ENCODE data around the gene LRRC45.

LRRC45 gene

DNA sequence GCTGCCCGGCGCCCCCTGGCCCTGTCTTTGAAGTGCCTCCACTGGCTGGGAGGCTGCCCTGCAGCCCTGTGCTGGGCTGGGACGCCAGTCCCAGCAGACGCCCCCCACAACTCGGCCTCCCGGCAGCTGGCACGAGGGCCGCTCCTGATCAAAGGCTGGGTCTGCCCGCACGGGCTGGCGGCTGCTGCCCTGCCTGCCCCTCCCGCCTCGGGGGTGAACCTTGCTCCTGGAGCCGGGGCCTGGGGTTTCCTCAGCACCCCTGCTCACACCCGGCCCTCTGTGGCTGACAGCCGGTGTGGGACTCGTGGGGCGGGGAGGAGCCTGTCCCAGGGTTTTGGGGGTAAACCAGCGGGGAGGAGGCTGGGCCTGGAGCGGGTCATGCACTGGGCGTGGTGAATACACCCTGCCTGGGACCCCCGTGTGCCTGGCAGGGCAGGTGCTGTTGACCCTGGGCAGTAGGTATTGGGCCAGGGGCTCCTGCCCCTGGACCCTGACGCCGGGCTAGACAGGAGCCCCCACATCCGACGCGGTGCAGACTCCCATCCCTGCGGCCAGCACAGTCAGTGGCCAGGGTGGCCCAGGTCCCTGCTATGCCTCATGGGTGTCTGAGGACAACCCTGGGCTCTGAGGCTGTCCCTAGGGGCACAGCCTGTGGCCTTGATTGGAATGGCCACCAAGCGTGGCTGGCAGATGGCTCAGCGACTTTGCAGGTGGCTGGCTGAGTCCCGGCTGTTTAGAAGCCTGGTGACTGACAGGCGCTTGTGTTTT is 22.1 kb upstream of the LRRC45 start:
- Mint-ChIP-seq H3K4me3 (no peak overlapping the region), H3K36me3 (no peaks in the 10 kb centered on the region), H3K4me1 (no peaks in the 10 kb centered on the region), H3K9me3 (no peaks in the 10 kb centered on the region), H3K27me3 (no peaks in the 10 kb centered on the region), H3K27ac (no peak overlapping the region)

DNA sequence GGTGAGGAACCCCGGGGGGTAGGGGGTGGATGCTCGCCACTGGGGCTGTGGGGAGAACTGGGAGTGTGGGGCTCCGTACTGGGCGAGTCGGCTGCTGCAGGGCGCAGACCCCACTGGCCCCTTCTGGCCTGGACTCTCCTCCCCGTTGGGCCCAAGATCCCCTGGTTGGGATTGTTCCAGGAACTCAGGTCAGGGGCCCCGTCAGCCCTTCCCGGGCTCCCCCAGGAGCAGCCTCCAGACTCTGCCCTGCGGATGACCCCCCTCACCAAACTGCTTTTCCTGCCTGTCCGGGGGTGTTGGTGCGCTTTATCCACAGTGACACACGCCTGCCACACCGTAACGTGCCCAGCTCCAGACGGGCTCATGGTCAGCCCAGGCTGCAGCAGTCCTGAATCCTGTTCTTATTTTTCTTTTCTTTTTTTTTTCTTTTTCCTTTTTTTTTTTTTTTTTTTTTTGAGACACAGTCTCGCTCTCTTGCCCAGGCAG is 21.5 kb upstream of the LRRC45 start:
- H3K27me3 Mint-ChIP-seq: no peaks in the 10 kb centered on the region
- H3K4me1 Mint-ChIP-seq: no peaks in the 10 kb centered on the region
- no peaks in the 10 kb centered on the region for H3K36me3 Mint-ChIP-seq
- no peak overlapping the region for H3K27ac Mint-ChIP-seq
- no peak overlapping the region for H3K4me3 Mint-ChIP-seq
- no peaks in the 10 kb centered on the region for H3K9me3 Mint-ChIP-seq

DNA sequence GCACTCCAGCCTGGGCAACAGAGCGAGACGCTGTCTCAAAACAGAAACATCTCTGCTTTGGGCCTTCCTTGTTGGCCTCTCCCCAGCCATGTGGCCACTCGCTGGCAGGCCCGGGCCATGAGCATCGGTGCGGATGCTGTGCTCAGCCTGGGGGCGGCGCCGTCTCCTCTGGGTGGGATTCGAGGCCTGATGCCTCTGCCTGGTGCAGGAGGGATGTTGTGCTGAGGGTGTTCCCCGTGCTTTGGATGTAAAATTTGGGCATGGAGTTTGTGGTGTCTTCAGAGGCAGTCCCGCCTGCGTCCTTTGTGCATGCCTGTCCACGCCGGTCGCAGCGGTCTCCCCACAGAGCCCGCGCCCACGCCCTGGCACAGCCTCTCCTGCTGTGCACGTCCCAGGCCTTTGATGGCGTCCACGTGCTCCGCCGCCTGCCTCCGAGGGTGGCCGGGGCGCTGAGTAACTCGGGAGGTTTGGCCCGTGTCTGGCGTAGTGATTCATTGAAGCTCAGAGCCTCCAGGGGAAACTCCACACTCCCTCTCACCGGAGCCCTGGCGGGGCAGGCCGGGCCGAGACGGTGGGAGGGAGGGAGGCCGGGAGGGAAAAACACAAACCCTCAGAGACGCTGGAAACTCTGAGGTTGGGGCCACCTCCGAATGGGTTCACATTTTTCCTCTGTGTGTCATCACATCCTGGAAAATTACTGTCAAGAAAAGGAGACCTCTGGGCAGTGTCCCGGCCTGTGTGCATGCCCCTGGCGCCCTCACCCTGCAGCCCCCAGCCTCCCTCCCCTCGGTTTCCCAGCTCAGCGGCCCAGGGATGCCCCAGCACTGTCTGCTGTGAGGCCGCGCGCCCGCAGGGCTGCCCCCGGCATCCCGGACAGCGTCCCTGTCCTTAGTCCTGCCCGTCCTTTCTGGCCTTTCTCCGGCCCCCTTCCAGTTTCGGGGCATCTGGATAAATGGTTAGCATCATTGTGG is 19.4 kb upstream of the LRRC45 start:
- H3K4me3 Mint-ChIP-seq: no peak overlapping the region
- no peaks in the 10 kb centered on the region for H3K36me3 Mint-ChIP-seq
- H3K4me1 Mint-ChIP-seq: no peaks in the 10 kb centered on the region
- no peaks in the 10 kb centered on the region for H3K9me3 Mint-ChIP-seq
- no peaks in the 10 kb centered on the region for H3K27me3 Mint-ChIP-seq
- no peak overlapping the region for H3K27ac Mint-ChIP-seq

DNA sequence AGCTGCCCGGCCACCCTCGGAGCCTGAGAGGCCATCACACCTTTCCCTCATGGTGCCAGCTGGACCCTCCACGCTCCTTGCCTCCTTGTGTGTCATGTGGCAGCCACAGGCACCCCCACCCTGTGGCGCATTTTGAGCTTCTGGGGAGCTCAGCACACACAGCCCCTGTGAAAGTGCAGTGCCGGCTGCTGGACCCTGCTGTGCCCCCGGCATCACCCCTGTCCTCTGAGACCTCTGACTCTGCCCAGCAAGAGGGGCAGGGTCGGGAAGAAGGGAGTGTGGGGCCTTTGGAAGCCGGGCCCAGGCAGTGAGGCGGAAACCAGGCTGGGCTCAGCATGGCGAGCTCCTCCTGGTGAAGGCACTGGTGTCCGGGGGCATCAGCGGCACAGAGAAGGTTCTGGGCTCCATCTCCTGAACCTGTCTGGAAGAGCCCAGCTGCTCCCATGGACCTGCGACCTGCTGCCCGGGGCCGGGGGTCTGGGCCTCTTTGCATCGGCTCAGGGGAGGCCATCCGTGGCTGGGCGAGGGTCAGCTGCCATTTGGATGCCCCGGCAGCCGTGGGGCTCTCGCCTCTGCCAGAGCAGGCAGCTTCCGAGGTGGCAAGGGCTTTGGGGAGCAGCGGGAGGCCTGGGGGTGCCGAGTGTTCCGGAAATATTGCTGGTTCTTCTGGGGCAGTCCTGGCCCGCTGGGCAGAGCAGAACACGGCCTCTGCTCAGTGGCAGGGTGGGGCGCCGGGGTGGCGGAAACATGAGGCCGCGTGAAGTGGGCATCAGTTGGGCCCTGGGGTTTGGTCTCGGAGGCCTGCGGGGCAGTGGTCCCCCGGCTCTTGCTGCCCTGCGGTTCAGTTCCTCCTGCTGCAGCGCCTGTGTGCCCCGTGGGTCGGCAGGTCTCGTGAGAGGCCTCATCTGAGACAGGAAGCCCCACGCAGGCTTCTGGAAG is 18.3 kb upstream of the LRRC45 start:
- Mint-ChIP-seq H3K4me1 (no peaks in the 10 kb centered on the region), H3K36me3 (no peaks in the 10 kb centered on the region)

DNA sequence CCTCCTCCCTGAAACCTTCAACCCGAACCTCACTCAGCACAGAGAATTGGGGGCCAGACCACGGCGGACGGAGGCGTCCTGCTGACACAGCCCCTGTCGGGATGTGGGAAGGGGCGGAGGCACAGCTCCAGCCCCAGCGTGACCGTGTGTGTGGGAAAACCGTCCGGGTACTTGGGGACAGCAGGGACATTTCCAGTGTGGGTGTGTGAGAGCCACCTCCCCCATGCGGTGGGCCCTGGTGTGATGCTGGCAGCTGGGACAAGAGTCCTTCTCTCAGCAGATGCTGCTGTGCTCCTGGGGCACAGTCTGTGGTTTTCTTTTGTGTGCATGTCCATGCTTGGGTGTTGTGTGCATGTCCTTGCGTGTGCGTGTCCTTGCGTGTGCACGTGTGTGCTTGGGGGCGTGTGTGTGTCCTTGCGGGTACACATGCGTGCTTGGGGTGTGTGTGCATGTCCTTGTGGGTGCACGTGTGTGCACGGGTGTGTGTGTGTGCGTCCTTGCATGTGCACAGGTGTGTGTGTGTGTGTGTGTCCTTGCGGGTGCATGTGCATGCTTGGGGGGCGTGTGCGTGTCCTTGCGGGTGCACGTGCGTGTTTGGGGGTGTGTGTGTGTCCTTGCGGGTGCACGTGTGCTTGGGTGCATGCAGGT is 17.3 kb upstream of the LRRC45 start:
- H3K4me1 Mint-ChIP-seq: no peaks in the 10 kb centered on the region
- H3K27me3 Mint-ChIP-seq: no peaks in the 10 kb centered on the region
- H3K4me3 Mint-ChIP-seq: no peak overlapping the region
- no peak overlapping the region for H3K27ac Mint-ChIP-seq
- H3K9me3 Mint-ChIP-seq: no peaks in the 10 kb centered on the region
- H3K36me3 Mint-ChIP-seq: no peaks in the 10 kb centered on the region

More for the DNA sequence above, 18.3 kb upstream of the LRRC45 start:
- Mint-ChIP-seq H3K27me3 (no peaks in the 10 kb centered on the region), H3K4me3 (no peak overlapping the region), H3K9me3 (no peaks in the 10 kb centered on the region), H3K27ac (no peak overlapping the region)

DNA sequence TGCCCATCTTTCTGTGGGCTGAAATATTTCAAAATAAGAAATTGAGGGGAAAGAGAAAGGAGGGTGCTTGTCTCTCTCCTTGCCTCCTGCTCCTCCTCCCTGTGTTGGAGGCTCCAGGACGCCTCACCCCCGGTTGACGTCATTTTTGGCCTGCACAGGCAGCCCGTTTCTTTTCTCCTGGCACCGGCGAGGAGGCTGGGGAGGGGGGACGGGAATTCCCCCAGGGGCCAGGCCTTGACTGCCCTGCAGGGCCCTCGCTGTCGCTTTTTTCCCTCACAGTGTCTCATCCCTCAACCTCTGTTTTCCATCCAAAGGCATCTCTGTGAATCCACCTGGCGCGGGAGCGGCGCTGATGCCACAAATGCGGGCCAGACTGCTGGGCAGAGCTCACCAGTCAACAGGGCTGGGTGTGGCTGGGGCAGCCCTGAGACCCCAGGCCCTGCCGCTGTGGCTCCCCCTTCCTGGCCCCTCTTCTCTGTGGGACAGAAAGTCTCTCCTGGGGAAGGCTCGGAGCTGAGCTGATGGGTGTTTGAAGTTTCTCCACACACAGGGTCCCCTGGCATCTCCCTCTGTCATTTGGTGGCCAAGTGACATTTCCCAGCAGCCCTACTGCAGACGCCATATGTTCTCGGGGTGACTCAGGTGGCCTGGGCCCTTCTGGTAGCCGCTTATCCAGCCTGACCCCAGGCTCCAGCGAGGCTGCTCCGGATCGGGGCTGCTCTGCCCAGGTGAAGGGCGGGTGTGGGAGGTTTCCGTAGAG is 16.5 kb upstream of the LRRC45 start:
- Mint-ChIP-seq H3K4me3 (no peak overlapping the region), H3K27me3 (no peaks in the 10 kb centered on the region), H3K36me3 (no peaks in the 10 kb centered on the region), H3K4me1 (no peaks in the 10 kb centered on the region), H3K9me3 (no peaks in the 10 kb centered on the region), H3K27ac (no peak overlapping the region)

DNA sequence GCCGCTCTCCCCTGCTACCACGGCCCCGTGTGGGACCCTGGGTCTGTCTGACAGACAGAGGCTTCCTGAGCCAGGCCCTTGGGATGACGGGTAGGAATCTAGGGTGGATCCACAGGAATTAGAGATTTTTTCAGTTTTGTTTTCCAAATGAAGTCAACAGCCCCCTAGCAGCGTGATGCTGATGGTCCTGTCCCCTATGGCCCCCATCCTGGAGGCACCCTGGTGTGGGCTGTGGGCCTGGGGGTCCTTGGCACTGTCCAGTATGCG is 15.9 kb upstream of the LRRC45 start:
- Mint-ChIP-seq H3K4me3 (no peak overlapping the region), H3K4me1 (no peaks in the 10 kb centered on the region), H3K27ac (no peak overlapping the region), H3K36me3 (no peaks in the 10 kb centered on the region), H3K27me3 (no peaks in the 10 kb centered on the region), H3K9me3 (no peaks in the 10 kb centered on the region)

DNA sequence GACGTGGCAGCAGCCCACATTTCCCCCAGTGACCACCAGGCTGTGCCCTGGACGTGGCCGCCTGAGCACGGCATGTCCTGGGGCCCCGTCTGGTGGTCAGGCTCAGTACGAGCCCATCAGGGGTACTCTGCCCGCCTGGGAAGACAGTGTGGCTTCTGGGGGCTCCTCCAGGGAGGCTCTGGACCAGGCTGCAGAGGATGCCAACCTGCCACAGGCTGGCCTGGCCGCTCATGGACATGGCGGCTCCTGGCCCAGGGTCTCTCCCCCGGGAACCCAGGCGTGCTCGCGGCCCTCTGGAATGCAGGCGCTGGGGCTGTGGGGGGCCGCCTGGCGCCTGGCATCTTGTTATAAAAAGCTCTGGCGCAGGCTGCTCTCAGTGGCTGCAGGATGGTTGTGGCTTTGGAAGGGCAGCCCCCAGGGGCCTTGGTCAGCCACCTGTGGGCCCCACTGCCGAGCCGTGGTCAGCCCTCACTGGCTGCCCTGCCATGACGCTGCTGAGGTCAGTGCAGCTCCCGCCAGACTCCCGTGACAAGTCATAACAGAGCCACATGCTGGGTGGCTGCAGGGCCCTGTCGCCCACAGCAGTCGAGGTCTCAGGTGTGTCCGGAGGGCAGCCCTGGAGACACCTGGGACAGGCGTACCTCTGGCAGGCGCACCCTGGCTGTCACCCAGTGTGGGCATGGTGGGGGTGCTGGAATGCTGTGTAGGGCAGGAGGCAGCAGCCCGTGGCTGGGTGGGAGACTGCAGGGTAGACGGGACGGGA is 15.4 kb upstream of the LRRC45 start:
- Mint-ChIP-seq H3K27ac (no peak overlapping the region), H3K4me3 (no peak overlapping the region), H3K36me3 (no peaks in the 10 kb centered on the region), H3K27me3 (no peaks in the 10 kb centered on the region), H3K9me3 (no peaks in the 10 kb centered on the region), H3K4me1 (no peaks in the 10 kb centered on the region)

DNA sequence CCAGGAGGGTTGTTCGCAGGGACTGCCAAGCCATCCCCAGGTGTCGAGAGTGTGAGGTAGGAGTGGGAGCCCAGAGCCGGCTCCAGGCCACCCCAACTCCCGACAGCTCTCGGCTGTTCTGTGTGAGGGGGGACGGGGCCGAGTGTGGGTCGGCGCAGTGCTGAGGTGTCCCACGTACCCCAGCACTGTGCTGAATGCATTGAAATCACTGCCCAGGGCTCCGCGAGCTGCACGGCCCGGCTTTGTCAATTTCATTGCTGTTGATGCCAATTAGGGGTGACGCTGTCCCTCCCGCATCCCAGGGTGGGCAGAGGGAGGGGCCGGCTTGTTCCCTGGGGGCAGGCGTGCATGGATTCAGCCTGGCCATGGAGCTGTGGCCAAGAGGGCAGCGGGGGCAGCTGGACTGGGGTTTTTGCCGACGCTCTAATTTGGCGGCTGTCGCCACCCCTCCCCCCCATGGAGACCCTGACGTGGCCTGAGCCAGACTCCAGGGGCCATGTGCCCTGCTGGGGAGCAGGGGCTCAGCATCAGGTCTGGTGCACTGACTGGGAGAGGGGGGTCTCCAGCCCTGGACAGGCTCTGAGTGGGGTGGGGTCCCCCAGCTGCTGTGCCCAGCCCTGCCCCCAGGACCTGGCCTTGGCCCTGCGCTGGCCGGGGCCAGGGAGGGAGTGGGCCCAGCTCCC is 14.7 kb upstream of the LRRC45 start:
- Mint-ChIP-seq H3K36me3 (no peaks in the 10 kb centered on the region), H3K9me3 (no peaks in the 10 kb centered on the region), H3K27ac (no peak overlapping the region), H3K27me3 (no peaks in the 10 kb centered on the region), H3K4me3 (no peak overlapping the region), H3K4me1 (no peaks in the 10 kb centered on the region)

DNA sequence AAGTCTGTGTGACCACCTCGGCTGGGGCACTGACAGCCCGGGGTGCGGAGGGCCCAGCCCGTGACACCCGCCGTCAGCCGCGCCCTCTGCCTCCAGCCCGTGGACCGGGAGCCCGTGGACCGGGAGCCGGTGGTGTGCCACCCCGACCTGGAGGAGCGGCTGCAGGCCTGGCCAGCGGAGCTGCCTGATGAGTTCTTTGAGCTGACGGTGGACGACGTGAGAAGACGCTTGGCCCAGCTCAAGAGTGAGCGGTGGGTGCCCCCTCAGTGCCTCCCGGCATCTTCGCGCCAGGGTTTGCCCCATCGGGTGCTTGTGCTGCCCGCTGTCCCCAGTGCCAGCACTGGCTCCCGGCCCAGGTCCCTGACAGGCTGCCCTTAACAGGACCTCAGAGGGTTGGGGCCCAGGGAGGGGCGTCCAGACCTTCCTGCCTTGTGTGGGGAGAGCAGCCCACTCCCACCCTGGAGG is 14.1 kb upstream of the LRRC45 start:
- H3K4me1 Mint-ChIP-seq: no peaks in the 10 kb centered on the region
- no peaks in the 10 kb centered on the region for H3K27me3 Mint-ChIP-seq
- H3K9me3 Mint-ChIP-seq: no peaks in the 10 kb centered on the region
- H3K4me3 Mint-ChIP-seq: no peak overlapping the region
- H3K27ac Mint-ChIP-seq: no peak overlapping the region
- no peaks in the 10 kb centered on the region for H3K36me3 Mint-ChIP-seq

DNA sequence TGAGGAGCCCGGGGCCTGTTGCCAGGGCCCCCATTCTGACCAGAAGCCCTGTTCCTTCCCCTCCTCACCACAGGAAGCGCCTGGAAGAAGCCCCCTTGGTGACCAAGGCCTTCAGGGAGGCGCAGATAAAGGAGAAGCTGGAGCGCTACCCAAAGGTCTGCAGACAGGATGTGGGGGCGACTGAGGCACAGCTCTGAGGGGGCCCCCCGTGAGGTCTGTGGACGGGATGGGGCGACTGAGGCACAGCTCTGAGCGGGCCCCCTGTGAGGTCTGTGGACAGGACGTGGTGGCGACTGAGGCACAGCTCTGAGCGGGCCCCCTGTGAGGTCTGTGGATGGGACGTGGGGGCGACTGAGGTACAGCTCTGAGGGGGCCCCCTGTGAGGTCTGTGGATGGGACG is 13.7 kb upstream of the LRRC45 start:
- no peaks in the 10 kb centered on the region for H3K27me3 Mint-ChIP-seq
- H3K27ac Mint-ChIP-seq: no peak overlapping the region
- no peaks in the 10 kb centered on the region for H3K4me1 Mint-ChIP-seq
- no peak overlapping the region for H3K4me3 Mint-ChIP-seq
- no peaks in the 10 kb centered on the region for H3K36me3 Mint-ChIP-seq
- no peaks in the 10 kb centered on the region for H3K9me3 Mint-ChIP-seq

DNA sequence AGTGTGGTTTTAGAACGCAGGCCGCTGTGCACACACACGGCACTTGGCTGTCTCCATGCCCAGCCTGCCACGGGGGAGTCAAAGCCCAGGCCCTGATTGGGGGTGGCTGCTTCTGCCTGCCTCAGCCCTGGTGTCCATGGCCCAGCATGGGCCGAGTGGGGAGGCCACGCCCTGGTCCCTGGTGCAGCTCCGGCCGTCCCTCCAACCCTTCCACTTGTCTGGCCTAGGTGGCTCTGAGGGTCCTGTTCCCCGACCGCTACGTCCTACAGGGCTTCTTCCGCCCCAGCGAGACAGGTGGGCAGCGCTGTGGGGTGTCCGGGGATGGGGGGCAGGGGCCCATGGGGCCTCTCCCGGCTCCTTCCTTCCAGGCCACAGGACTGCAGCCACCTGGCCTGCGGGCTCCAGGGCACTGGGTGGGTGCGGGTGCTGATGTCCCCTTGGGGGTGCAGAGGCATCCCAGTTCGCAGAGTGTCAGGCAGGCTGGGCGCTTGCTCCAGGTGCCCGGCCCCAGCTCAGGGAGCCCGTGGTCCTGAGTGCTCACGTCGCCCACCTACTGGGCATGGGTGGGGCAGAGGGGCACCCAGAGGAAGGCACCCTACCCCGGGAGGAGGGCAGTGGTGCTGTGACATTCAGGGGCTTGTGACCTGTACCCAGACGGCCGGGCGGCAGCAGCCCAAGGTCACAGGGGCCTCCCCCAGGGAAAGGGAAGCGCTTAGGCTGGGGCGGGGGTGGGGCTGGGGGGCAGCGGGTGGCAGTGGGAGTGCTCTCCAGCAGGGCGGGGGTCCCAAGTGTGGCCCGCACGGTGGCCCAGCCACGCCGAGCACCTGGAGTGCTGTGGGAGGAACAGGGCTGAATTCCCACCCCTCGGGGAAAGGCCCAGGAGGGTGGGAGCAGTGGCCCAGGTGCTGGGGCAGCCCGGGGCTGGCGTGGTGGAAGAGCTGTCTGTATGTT is 12.3 kb upstream of the LRRC45 start:
- Mint-ChIP-seq H3K36me3 (no peaks in the 10 kb centered on the region), H3K4me1 (no peaks in the 10 kb centered on the region), H3K4me3 (no peak overlapping the region), H3K9me3 (no peaks in the 10 kb centered on the region), H3K27ac (no peak overlapping the region), H3K27me3 (no peaks in the 10 kb centered on the region)
